WI38 (cell line): Measurements from ENCODE around the gene TBC1D3L.
"Not testable (repeated sequence)": the region's sequence is repeated elsewhere in the genome, so short reads cannot be mapped to it uniquely, and the experiment has no call there.

Experiments used
- H3K4me3 ChIP-seq: 2 replicates; pipeline ENCODE4 v1.5.1; 2011; ENCODE audit warnings: low read depth, mild to moderate bottlenecking, control low read depth, low read length

The TBC1D3L gene

GRCh38 chr17:37988960-37989359 lies at the start of gene TBC1D3L:
TSS of gene TBC1D3L (minus strand) at chr17:37989060. CDS start at chr17:37987520, 1,540 bp downstream.
- H3K4me3 ChIP-seq: not testable (repeated sequence)

- H3K4me3 ChIP-seq: not testable (repeated sequence)
These were observed 14.8 kb upstream of the TBC1D3L start, which contains the start of gene TBC1D3D for GRCh38 chr17:38003676-38004075. TSS of gene TBC1D3D (plus strand) at chr17:38003976. CDS start at chr17:38005561, 1,585 bp downstream.
